GM19351 (cell line): ENCODE measurements around the gene SNU13.
"Not testable (repeated sequence)": the region's sequence is repeated elsewhere in the genome, so short reads cannot be mapped to it uniquely, and the experiment has no call there.

Experiments
- ATAC-seq: cut with Tn5 transposase; IDR thresholded peaks from one replicate; pipeline ENCODE4 v1.9.1; 2021; ENCODE audit warnings: mild to moderate bottlenecking, moderate library complexity; ENCODE audit not compliant: unreplicated experiment

Gene SNU13

GRCh38 chr22:41647771-41648170 lies 40.9 kb downstream of the SNU13 start:
- no peak for ATAC-seq

- ATAC-seq: no peak
Observed at GRCh38 chr22:41642331-41643110, 46.1 kb downstream of the SNU13 start.

- ATAC-seq: no peak
Observed at GRCh38 chr22:41641854-41642253, 46.8 kb downstream of the SNU13 start.

GRCh38 chr22:41638748-41639147 lies 49.9 kb downstream of the SNU13 start:
- ATAC-seq: no peak

- ATAC-seq: no peak
Observed at GRCh38 chr22:41638124-41638523, 50.5 kb downstream of the SNU13 start.

- ATAC-seq: not testable (repeated sequence)
Observed at GRCh38 chr22:41637623-41638022, 51.0 kb downstream of the SNU13 start.

- no peak for ATAC-seq
Observed at GRCh38 chr22:41636467-41636866, 52.2 kb downstream of the SNU13 start.

- ATAC-seq: not testable (repeated sequence)
Observed at GRCh38 chr22:41634610-41635009, 54.1 kb downstream of the SNU13 start.

GRCh38 chr22:41631615-41632014 lies 57.1 kb downstream of the SNU13 start:
- ATAC-seq: not testable (repeated sequence)

GRCh38 chr22:41631115-41631514 lies 57.6 kb downstream of the SNU13 start:
- ATAC-seq: not testable (repeated sequence)

GRCh38 chr22:41625577-41625976 lies 63.1 kb downstream of the SNU13 start:
- ATAC-seq: no peak
